Measurements from ENCODE around the gene STAP1.
"Not testable (repeated sequence)": the region's sequence is repeated elsewhere in the genome, so short reads cannot be mapped to it uniquely, and the experiment has no call there.

Gene STAP1, protein sequence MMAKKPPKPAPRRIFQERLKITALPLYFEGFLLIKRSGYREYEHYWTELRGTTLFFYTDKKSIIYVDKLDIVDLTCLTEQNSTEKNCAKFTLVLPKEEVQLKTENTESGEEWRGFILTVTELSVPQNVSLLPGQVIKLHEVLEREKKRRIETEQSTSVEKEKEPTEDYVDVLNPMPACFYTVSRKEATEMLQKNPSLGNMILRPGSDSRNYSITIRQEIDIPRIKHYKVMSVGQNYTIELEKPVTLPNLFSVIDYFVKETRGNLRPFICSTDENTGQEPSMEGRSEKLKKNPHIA

DNA sequence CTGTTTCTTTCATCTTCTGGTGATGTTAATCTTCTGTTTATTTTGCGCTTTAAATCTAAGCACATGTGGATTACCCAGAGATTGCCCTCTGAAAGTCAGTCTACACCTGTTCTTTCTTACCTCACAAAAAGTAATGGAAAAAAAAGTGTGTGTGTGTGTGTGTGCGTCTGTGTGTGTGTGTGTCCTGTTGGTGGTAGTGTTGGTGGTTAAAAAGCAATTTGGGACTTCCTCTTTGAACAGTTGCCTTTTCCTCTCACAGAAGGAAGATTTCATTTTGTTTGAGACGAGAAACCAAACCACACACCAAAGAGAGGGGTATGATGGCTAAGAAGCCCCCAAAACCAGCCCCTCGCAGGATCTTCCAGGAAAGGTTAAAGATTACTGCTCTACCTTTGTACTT lies at the start of gene STAP1:
STAP1 (plus strand) TSS at position 235 of the 400 bp plus-strand sequence; CDS start at position 318, 83 bp downstream.
- DNase-seq (ENCODE audit: low read depth) = no peak

GRCh38 chr4:67512501-67512900 lies 46.0 kb upstream of the STAP1 start:
- no peak for DNase-seq (ENCODE audit: low read depth)

GRCh38 chr4:67520141-67520540 lies 38.4 kb upstream of the STAP1 start:
- DNase-seq (ENCODE audit: low read depth) = no peak

GRCh38 chr4:67521506-67521905 lies 37.0 kb upstream of the STAP1 start:
- DNase-seq (ENCODE audit: low read depth) = no peak

GRCh38 chr4:67522230-67522629 lies 36.3 kb upstream of the STAP1 start:
- no peak for DNase-seq (ENCODE audit: low read depth)

DNA sequence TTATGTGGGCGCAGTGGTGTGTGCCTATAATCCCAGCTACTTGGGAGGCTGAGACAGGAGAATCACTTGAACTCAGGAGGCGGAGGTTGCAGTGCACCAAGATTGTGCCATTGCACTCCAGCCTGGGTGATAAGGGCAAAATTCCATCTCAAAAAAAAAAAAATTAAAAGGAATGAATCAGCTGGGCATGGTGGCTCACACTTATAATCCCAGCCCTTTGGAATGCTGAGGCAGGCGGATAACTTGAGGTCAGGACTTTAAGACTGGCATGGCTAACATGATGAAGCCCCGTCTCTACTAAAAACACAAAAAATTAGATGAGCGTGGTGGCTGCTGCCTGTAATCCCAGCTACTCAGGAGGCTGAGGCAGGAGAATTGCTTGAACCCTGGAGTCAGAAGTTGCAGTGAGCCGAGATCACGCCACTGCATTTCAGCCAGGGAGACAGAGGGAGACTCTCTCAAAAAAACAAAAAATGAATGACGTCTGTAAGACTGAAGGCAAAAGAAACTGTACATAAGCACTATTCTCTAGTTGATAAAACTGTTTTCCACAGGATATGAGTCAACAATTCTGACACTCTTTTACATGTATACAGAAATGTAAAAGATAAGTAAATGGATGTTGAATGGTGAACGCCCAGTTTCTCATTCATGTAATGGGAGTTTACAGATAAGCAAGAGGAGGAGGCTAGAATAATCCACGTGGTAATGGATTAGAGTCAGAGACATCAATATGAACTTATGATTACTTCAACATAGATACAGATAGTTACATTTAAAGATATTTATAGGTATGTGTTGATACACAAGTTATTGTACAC lies 35.5 kb upstream of the STAP1 start:
- no peak for DNase-seq (ENCODE audit: low read depth)

DNA sequence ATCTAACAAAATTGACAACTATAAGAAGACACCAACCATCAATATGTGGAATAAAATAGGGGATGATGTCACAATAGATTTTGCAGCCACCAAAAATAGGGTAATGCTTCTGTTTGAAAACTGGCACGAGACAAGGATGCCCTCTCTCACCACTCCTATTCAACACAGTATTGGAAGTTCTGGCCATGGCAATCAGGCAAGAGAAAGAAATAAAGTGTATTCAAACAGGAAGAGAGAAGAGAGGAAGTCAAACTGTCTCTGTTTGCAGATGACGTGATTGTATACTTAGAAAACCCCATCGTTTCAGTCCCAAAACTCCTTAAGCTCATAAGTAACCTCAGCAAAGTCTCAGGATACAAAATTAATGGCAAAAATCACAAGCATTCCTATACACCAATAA lies 34.4 kb upstream of the STAP1 start:
- not testable (repeated sequence) for DNase-seq (ENCODE audit: low read depth)

- DNase-seq (ENCODE audit: low read depth) = no peak
Observed at GRCh38 chr4:67531379-67531962, 27.1 kb upstream of the STAP1 start.

- not testable (repeated sequence) for DNase-seq (ENCODE audit: low read depth)
Observed at GRCh38 chr4:67532397-67532796, 26.1 kb upstream of the STAP1 start.

DNA sequence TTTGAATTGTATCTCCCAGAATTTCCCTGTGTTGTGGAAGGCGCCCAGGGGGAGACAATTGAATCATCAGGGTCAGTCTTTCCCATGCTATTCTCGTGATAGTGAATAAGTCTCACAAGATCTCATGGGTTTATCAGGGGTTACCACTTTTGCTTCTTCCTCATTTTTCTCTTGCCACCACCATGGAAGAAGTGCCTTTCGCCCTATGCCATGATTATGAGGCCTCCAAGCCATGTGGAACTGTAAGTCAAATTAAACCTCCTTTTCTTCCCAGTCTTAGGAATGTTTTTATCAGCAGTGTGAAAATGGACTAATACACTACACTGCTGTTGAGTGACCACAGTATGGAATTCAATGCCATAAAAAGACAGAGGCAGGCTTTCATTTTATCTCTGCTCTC lies 25.4 kb upstream of the STAP1 start:
- no peak for DNase-seq (ENCODE audit: low read depth)

DNA sequence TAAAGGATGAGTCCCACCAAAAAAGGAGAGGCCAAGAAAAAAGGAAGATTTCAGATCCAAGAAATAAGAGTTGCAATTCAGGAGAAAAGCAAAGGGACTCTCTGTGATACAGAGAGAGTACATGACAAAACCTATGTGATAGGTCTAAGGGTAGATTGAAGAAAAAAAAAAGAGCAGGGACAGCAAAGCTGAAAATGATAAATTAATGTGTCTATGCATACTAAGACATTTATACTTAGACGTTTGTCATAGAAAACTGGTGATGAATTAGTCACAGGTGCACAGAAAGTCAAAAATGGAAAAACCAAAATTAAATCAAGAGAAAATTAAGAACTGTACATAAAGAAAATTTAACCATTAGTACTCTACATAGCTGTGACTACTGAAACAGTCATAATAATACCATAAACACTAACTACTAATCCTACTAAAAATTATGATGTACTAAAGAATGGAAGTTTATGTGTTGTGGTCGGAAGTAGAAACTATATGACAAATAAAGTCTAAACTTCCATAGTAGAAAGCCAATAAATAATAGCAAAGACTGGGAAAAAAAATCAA lies 23.2 kb upstream of the STAP1 start:
- DNase-seq (ENCODE audit: low read depth) = no peak

DNA sequence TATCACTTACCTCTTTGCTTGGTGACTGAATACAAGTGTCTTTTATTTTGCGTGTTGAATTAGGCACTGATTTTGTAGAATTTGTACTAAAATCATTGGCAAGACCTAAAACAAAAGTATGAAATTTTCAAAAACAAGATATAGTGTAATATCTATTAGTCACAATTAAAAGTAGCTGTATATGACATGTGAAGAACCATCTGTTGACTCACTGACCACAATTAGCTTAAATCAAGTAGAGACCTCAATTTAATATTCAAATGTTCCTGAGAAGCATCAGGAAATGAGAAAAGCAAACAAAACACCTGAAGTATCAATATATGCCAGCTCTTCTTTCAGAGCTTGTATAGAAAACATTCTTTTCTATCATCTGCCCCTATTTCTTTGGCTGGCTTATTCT lies 18.7 kb upstream of the STAP1 start:
- DNase-seq (ENCODE audit: low read depth) = no peak

- DNase-seq (ENCODE audit: low read depth) = no peak
Observed at GRCh38 chr4:67542076-67542475, 16.5 kb upstream of the STAP1 start.

DNA sequence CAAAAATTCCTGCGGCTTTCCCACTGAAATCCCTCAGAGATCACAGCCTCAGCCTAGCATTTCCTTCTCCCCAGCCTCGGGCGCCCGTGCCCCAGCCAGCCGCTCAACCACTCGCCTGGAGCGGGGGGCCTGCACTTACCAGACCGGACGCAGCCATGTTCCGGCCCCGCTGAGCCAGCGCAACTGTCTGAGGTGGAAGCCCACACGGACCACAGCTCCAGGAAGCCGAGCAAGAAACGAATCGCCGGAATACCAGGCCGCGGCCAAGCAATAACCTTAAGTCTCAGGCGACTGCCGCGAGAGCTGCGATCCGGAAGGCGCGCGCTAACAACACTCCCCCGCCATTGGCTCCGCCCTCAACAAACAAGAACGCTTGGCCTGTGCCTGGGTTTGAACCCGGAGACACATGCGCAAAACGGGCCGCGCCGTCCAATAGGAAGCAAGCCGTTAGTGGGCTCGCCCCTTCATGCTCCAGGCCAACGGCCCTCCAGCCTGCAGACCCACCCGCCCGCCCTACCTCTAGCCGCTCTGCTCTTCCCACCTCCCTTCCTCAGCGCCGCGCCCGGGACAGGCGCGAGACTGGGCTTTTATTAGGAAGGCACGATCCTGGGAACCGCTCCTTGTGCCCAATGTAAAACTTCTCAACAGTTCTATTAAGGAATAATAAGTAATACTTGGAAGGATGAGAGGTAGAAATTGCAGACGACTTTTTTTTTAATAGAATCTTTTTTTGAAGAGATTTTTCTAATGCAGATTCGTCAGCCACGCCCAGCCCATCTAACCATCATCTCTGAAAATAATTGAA lies 13.1 kb upstream of the STAP1 start, which contains the start of gene CENPC:
CENPC (minus strand) TSS at position 305 of the 805 bp plus-strand sequence; CDS start at position 157, 148 bp downstream.
- peak; percentile 96 for DNase-seq (ENCODE audit: low read depth)

- DNase-seq (ENCODE audit: low read depth) = no peak
Observed at GRCh38 chr4:67546004-67546356, 12.5 kb upstream of the STAP1 start.

GRCh38 chr4:67546971-67547370 lies 11.6 kb upstream of the STAP1 start:
- DNase-seq (ENCODE audit: low read depth) = peak; percentile 34

GRCh38 chr4:67549123-67549522 lies 9.4 kb upstream of the STAP1 start:
- DNase-seq (ENCODE audit: low read depth) = no peak

- DNase-seq (ENCODE audit: low read depth) = no peak
Observed at GRCh38 chr4:67550451-67550850, 8.1 kb upstream of the STAP1 start.

DNA sequence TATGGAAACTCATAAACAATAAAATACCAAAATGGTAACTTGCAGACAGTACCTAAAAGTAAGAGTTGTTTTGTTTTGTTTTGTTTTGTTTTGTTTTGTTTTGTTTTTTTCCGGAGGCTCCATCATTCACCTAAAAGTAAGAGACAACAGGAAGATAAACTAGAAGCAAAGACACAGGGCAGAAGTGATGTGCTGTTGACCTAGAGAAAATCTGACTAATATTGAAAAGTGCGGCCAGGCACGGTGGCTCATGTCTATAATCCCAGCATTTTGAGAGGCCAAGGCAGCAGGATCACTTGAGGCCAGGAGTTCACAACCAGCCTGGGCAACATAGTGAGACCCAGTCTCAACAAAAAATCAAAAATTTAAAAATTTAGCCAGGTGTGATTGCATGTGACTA lies 7.7 kb upstream of the STAP1 start:
- DNase-seq (ENCODE audit: low read depth) = no peak

- not testable (repeated sequence) for DNase-seq (ENCODE audit: low read depth)
Observed at GRCh38 chr4:67552146-67552792, 6.3 kb upstream of the STAP1 start.

- no peak for DNase-seq (ENCODE audit: low read depth)
Observed at GRCh38 chr4:67554096-67554495, 4.4 kb upstream of the STAP1 start.

Data from fibroblast of the conjunctiva (primary cell).